Activated CD4-positive, alpha-beta T cell treated with anti-CD3 and anti-CD28 coated beads, Interleukin-10, Interleukin-2, amounts not matched to agents 100 ng/mL and 50 ng/mL, durations not matched to agents 16 hours and 8 hours (primary cell): ENCODE results near the gene SLX9.
"Not testable (repeated sequence)": the region's sequence is repeated elsewhere in the genome, so short reads cannot be mapped to it uniquely, and the experiment has no call there.

ENCODE experiments used
- DNase-seq: peaks from one replicate; pipeline ENCODE4 v3.0.0-alpha.2; 2020

Gene SLX9

DNA sequence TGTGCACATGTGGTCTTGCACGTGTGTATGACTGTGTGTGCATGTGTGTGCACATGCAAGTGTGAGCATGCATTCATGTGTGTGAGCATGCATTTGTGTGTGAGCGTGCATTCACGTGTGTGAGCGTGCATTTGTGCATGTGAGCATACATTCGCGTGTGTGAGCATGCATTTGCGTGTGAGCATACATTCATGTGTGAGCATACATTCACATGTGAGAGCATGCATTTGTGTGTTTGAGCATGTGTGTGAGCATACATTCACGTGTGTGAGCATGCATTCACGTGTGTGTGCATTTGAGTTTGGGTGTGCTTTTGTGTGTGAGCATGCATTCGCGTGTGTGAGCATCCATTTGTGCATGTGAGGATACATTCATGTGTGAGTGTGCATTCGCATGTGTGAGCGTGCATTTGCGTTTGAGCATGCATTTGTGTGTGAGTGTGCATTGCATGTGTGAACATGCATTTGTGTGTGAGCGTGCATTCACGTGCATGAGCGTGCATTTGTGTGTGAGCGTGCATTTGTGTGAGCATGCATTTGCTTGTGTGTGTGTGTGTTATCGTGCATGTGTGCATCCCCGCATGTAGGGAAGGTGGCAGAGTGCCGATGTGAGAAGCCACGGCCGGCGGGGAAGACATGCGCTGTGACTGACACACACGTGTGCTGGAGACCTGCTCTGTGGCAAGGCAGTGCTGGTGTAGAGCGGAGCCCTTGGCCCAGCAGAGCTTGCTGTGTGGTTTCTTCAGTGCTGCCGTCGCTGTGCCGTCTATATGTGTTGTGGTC, 37.4 kb upstream of the SLX9 start:
- no peak for DNase-seq

DNA sequence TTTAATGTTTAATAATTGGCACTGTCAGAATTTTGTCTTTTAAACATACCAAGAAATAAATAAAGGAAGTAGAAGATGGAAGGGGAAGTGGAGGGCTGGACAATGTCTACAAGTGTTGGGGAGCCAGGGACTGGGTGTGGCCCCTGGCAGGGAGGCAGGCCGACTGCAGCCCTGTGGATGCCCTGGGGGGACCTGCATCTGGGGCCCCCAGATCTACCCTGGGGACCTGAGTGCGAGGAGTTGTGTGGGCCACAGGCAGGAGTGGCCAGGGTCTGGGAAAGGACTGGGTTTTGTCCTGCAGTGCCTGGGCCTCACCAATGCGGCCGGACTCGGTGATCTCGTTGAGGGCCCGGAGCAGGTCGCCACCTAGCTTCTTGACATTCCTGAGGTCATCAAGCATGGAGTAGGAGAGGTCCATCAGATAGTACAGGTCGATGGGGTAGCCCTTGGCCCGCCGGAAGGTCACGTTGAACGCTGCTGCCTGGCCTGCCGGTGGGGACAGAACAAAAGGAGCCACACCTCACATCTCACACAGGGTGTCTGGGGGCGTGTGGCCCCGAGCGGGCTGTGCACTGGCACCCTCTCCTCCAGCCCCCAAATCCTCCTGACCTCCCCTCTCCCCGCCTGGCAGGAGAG, 36.7 kb upstream of the SLX9 start:
- DNase-seq: no peak

DNA sequence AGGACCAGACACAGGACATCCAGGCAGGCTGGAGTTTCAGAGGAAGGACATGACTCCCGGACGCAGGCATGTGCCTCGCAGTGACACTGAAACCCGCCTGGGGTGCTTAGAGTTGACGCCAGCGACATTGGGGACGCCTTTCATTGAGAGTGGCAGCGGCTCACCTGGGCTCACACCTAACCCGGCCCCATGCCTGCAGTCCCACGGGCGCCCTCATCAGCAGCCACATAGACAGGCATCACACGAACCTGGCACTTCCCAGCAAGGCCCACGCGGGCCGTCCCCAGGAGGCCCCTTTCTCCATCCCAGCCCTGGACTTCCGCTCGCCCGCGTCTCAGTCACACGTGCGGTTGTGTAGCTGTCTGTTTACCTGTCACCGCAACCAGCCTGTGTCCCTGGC, 36.1 kb upstream of the SLX9 start:
- no peak for DNase-seq

DNA sequence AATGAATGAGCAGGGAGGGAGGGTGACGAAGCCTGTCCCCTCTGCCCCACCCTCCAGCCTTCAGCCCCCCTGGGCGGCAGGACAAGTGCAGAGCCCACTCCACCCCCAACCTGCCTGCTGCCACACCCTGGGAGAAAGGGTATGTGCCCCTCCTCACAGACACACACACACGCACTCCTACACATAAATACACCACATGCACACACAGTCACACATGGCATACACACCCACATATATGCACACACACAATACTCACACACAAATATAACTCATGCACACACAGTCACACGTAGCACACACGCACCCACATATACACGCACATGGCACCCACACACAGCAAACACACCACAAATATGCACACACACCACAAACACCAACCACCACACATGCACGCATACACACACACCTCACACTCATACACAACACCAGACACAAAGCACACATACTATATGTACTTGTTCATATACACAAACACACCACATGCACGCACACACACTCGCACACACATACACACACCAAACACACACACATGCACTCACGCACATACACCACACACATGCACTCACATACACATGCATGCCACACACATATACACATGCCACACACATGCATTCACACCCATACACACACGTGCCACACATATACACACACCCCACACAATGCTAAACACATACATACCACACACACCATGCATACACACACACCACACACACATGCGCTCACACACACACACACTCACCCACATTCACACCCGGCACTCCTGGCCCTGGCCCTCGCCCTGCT, 35.5 kb upstream of the SLX9 start:
- DNase-seq: no peak

DNA sequence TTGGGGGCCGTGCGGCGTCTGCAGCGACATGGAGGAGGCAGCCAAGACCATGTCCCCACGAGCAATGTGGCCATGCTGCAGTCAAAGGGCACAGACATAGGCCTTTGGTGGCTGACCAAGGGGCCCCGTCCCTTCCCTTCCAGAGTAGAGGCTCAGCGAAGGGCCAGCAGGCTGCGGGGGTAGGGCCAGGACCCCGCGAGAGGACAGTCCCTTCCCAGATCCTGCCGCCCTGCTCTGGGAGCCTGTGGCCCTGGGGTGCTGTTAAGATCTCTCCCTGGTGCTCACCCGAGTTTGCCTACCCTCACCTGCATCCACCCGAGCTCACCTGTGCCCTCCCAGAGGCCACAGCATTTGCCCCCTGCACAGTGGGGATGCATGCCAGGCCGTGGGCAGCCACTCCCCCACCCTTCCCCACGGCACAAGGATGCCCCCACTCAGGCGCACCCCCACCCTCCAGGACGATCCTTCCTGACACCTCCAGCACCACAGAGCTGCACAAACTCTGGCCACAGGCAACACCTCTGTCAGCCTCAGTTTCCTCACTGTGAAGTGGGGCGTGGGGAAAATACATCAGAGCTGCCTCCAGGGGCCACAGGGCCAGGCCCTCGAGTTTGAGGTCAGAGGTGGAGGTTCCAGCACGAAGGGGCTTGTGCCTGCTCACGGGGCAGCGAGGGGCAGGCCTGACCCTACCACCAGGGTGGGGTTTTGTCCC, 34.7 kb upstream of the SLX9 start:
- DNase-seq: no peak

DNA sequence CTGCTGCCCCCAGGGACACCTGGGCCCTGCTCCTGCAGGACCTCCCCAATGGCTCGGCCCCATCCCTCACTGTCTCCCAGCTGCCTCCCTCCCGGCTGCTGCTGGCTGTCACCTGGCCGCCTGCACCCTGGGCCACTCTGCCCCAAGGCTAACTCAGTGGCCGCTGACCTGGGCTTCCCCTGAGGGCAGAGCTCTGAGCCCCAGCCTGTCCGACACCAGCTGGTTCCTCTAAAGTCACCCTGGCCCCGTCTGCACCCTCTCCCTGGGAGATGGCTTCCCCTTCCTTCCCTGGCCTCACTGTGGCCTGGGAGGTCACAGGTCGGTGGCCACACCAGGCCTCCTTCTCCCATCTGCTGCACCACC, 34.1 kb upstream of the SLX9 start:
- DNase-seq: no peak

DNA sequence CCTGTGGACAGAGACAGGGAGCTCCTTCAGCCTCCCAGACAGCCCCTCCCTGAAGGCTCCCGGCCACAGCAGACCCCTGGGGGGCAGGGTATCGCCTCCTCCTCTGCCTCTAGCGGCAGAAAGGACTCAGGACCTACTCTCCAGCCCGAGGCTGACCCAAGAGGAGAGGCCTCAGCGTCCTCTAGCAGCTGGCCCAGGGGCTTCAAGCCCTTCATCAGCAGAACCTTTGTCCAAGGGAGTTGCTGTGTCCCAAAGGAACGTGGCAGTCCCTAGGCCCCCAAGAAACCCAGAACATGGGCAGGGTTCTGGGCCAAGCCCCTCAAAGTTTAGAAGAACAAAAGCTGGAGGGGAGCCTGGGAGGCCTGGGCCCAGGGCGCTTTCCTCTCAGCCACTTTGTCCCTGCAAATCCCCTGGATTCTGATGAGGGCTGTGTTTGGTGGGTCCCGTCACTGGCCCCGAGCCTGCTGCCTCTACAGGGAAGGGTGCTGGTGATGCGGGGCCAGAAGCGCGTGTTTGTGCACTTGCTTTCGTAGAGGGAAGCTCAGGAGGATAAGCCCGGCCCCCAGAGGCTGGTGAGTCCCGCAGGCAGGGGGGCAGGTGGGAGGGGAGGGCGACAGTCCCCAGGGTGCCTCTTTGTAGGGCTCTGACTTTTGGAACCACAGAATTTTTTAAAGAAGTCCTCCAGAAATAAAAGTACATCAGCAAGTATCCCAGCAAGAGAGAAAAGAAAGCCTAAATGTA, 32.4 kb upstream of the SLX9 start:
- no peak for DNase-seq

DNA sequence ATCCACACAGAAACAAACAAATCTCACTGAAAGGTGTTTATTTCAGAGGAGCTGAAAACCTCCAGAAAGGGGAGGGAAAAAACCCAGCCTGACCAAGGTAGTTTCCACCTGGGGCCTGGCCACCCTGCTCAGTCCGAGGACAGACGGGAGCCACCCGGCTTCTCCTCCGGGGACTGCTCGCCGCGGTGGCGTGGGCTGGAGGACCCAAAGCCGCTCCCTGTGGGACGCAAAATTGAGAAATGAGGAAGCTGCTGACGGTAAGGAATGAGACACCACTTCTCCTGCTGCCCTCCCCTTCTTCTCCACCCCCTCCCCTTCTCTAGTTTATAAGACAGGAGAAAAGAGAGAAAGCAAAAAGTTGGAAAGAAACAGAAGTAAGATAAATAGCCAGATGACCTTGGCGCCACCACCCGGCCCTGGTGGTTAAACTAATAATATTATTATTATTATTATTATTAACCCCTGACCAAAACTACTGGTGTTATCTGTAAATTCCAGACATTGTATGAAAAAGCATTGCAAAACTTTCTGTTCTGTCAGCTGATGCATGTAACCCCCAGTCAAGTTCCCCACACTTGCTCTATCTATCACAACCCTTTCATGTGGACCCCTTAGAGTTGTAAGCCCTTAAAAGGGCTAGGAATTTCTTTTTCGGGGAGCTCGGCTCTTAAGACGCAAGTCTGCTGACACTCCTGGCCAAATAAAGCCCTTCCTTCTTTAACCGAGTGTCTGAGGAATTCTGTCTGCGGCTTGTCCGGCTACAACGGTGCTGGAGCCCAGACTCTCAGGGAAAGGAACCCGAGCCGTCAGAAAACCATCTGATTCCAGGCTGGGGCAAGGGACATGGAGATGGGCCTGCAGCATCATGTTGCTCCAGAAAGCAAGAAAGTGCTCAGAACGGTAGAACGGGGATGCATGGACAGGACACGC, 31.6 kb upstream of the SLX9 start:
- DNase-seq: no peak

DNA sequence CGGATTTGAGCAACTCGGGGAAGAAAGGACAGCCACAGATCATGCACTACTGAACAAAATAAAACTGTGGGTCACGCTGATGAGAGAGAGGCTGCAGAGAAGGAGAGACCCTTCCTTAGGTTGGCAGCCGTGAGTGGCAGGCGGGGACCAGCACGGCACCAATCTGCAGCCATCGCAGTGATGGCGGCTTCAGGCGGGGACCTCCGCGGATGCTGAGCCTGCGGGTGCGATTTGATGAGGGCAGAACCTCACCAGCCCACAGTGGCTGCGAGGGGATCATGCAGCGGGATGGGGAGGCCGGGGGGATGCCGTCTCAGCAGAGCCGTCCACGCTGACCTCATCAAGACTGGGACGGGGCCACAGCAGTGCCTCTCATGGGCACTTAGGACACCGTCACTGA, 30.9 kb upstream of the SLX9 start:
- DNase-seq: no peak

DNA sequence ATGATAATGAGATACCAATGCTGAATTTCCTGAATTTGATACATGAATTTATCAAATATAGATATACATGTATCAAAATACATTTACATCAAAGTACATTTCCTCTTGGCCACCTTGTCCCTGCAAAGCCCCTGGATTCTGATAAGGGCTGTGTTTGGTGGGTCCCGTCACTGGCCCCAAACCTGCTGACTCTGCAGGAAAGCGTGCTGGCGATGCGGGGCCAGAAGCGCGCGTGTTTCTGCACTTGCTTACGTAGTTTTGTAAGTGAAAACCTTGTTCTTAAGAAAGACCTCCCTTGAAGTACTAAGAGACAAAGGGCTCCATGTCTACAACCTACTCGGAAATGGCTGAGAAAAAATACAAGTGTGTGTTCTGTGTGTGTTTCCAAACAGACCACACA, 30.1 kb upstream of the SLX9 start:
- DNase-seq: no peak

DNA sequence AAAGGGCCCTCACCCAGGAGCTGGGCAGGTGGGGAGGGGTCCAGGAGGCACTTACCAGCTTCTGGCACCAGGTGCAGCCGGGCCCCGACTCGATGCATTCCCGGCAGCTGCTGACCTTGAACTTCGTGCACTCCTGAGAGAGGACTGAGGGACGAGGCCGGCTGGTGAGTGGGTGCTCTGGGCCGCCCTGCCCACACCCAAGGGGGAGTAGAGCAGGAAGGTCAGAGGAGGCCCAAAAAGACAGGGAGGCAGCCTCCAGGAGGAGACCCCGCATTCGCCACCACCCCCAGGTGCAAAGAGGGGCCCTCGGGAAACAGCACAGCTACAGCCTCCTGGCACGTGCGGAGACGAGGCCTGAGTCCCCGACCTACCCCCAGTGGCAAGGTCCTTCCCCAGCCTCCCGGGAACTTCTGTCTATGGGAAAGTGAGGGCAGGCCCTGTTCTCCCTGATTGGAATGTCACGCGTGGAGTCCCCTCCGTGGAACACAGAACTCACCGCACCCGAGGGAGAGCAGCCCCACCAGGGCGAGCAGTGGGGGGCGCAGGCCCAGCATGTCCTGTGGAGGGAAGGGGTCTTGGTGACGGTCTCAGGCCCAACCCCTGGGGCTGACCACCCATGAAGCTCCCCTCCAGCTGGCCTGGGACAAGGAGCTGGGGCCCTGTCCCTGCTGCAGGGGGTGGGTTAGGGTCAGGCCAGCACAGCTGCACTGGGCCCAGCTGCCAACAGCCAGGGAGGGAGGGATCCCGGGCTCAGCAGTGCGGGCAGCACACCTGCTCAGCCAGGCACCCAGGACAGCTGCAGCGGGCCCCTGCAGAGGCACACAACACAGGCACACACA, 29.4 kb upstream of the SLX9 start:
- DNase-seq: no peak

DNA sequence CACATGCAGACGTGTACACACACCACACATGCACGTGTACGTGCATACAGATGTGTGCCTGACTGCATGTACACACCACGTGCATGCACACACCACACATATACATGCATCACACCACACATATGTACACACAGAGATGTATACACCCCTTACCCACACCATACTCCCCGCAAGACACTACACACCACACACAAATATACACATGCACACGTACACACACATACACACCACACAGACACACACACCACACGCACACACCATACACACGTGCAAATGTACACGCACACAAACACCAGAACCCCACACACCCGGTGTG, 28.8 kb upstream of the SLX9 start:
- DNase-seq: no peak

DNA sequence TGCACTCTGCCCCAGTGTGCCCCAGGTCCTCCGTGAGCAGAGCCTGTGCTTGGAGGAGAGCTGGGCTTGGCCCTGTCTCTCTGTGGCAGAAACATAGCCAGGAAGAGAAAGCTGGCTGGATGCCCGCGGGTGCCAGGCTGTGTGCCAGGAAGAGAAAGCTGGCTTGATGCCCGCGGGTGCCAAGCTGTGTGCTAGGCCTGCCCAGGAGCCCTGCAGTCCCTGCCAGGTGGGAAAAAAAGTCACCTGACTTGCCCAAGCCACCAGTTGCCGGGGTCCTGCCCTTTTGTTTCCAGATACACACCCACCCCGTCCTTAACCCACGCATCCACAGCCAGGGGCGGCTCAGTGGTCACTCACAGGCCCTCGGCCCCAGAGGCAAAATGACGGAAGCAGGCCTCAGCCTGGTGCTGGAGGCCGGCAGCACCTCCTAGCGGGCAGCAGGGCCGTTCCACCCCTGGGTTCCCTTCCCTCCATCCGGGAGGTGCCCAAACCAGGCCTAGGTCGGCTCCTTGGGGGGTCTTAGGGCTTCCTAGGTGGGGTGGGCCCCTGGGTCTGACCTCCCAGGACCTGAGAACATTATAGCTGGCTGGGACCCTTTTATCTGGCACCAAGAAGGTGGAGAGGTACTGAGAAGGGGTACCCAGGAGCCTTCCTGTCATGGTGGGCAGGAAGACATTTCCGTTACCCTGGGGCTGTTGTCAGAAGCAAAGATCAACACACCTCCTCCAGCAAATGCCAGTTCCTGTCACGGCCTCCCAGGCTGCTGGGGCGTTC, 28.3 kb upstream of the SLX9 start:
- peak; percentile 80 for DNase-seq

DNA sequence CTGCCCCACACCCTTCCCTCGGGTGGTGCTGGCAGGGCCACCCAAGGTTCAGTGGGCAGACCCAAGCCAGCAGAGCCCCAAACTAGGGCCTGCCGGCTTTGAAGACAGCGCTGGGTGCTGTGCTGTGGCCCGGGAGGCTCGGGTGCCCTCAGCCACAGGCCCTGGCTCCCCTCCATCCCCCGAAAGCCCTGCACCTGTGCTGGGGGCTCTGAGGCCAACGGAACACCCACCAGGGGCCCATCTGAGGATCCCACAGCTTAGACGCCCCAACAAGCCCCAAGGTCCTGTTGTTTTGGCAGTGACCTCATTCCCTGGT, 27.7 kb upstream of the SLX9 start:
- no peak for DNase-seq

DNA sequence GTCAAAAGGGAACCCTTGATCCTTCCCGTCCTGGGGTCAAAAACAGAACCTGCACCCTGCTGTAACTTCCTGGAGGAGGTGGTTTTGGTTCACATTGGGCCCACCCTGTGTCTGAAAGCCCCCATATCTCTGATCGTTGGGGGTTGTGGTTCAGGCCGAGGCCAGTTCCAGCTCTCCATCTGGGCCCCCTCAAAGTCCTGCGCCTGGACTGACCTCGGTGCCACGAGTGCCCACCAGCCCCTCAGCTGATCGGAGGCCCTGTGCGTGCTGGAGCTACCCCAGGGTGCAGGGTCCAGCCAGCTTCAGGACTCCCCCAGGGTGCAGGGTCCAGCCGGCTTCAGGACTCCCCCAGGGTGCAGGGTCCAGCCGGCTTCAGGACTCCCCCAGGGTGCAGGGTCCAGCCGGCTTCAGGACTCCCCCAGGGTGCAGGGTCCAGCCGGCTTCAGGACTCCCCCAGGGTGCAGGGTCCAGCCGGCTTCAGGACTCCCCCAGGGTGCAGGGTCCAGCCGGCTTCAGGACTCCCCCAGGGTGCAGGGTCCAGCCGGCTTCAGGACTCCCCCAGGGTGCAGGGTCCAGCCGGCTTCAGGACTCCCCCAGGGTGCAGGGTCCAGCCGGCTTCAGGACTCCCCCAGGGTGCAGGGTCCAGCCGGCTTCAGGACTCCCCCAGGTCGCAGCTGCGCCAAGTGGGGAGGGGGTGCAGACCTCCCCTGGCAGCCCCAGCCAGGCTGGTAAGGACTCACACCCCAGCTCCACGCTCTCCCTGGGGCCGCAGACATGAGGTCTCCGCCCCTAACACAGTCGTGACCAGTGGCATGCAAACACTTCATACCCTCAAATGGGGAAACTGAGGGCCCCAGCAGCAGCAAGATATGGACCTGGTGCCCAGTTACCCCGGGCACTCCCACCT, 27.1 kb upstream of the SLX9 start:
- DNase-seq: not testable (repeated sequence)

DNA sequence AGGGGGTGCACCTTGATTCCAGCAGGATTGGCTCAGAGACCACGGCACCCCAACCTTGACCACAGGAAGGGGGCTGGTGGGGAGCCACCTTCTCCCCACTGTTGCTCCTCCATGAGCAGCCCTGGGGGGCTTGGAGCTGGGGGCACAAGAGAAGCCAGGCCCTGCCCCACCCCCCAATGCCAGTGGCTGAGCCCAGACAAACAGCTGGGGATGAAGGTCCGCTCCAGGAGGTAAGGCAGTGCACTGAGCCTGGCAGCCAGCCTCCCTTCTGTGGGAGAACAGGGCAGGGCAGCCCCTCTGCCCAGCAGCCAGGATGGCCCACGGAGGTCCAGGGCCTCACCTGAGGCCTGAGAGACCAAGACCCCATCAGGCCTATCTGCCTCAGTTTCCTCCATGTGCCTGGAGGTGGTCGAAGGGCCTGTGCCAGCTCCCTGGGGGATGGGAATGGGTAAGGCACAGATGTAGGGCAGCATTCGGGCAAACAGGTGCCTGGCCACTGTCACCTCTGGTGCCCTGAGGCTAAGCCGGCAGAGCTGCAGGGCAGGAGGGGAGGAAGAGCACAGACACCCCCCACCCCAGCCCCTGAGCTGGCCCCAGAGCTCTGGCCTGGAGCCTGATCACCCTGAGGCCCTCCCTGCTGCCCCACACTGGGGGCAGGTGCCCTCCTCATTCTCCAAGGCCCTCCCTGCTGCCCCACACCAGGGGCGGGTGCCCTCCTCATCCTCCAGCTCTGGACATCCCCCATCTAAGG, 26.2 kb upstream of the SLX9 start:
- no peak for DNase-seq

DNA sequence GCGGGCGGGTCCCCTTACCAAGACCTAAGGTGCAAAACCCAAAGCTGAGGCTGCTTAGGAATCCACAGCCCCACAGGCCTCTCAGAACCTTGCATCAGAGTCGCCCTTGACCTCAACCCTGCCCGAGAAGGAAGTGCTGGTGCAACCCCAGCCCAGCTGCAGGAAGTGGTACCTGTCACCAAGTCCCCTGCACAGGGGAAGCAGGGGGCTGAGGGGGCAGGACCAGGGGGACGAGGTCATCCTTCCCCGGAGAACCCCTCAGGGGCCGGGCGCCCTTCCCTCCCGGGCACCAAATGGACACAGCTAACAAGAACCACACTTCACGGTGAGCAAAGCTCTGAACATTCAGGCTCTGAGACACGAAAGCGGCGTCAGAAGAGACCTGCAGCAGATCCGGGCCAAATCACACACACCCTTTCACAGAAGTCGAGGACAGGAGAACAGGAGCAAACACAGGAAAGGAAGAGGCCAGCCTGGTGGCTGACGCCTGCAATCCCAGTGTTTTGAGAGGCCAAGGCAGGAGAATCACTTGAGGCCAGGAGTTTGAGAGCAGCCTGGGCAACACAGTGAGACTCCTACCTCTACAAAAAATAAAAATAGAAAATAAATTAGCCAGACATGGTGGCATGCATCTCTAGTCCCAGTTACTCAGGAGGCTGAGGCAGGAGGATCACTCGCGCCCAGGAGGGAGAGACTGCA, 25.5 kb upstream of the SLX9 start:
- DNase-seq: peak; percentile 90

DNA sequence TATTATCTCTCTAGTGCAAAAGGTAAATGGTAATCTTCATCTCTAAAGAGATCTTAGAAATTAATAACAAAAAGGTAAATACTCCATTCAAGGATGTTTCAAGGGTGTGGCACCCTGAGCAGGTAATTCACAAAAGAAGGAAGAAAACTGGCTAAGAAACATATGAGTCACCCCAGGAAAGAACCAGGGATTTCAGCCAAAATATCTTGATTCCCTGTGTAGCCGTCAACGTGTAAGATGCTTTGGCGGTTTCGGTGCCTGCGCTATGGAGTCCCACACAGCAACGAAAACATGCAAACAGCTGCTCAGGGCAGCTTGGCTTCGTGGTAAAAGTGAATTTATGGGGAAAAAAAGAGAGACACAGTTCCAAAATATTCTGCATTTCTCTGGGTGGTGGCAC, 22.9 kb upstream of the SLX9 start:
- no peak for DNase-seq
